ENCODE measurements around the gene CD8B2.
"Not testable (repeated sequence)": the region's sequence is repeated elsewhere in the genome, so short reads cannot be mapped to it uniquely, and the experiment has no call there.

DNA sequence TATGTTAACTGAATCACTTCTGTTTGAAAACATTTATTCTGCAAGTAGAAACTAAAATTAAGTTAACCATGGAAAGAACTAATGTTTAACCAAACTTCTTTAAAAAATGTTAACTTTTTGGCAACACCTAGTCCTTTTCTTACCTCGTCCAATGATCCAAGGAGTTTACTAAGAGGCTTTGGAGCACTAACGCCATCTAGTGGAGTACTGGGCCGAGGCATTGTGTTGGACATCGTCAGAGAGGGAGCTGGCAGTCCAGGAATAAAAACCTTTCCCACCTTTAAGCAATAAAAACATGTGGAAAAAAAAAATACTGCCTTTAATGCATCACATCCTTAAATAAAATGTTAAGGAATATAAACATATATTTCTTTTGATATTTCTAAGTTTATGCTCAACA lies 16.5 kb upstream of the CD8B2 start:
- not testable (repeated sequence) for TF ChIP-seq POLR2AphosphoS5, POLR2A, EP300 (IDR thresholded peaks at IDR 0.05)
- TF ChIP-seq, protein P1, sequence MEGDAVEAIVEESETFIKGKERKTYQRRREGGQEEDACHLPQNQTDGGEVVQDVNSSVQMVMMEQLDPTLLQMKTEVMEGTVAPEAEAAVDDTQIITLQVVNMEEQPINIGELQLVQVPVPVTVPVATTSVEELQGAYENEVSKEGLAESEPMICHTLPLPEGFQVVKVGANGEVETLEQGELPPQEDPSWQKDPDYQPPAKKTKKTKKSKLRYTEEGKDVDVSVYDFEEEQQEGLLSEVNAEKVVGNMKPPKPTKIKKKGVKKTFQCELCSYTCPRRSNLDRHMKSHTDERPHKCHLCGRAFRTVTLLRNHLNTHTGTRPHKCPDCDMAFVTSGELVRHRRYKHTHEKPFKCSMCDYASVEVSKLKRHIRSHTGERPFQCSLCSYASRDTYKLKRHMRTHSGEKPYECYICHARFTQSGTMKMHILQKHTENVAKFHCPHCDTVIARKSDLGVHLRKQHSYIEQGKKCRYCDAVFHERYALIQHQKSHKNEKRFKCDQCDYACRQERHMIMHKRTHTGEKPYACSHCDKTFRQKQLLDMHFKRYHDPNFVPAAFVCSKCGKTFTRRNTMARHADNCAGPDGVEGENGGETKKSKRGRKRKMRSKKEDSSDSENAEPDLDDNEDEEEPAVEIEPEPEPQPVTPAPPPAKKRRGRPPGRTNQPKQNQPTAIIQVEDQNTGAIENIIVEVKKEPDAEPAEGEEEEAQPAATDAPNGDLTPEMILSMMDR (IDR thresholded peaks at IDR 0.05): peak in 1 of 4 experiments; percentile 35

Measured in sigmoid colon (tissue), 4 donors.